Stimulated activated CD4-positive, alpha-beta T cell treated with anti-CD3 and anti-CD28 coated beads, TNF-alpha, amount 100 ng/mL, for 1 hour (primary cell): ENCODE measurements around the gene SUSD1.
"Not testable (repeated sequence)": the region's sequence is repeated elsewhere in the genome, so short reads cannot be mapped to it uniquely, and the experiment has no call there.

Experiments used
- DNase-seq, 3 donors: peaks; one replicate each; pipeline ENCODE4 v3.0.0-alpha.2; 2020; ENCODE audit warnings: low read depth in 3 of 3, low spot score in 1 of 3

The SUSD1 gene

GRCh38 chr9:112132356-112132755, 42.7 kb downstream of the SUSD1 start:
- DNase-seq = no peak

GRCh38 chr9:112130997-112131396, 44.1 kb downstream of the SUSD1 start:
- no peak for DNase-seq

- no peak for DNase-seq
These were observed 44.8 kb downstream of the SUSD1 start for GRCh38 chr9:112130347-112130746.

- DNase-seq = no peak
These were observed 45.9 kb downstream of the SUSD1 start for GRCh38 chr9:112129246-112129645.

- DNase-seq = not testable (repeated sequence)
These were observed 46.7 kb downstream of the SUSD1 start for GRCh38 chr9:112128399-112128798.

- no peak for DNase-seq
These were observed 47.8 kb downstream of the SUSD1 start for GRCh38 chr9:112127281-112127680.

- no peak for DNase-seq
These were observed 49.1 kb downstream of the SUSD1 start for GRCh38 chr9:112125951-112126388.

- no peak for DNase-seq
These were observed 50.9 kb downstream of the SUSD1 start for GRCh38 chr9:112124156-112124555.

- DNase-seq = no peak
These were observed 53.5 kb downstream of the SUSD1 start for GRCh38 chr9:112121633-112122032.

- DNase-seq = no peak
These were observed 54.6 kb downstream of the SUSD1 start for GRCh38 chr9:112120439-112120925.

GRCh38 chr9:112120030-112120341, 55.1 kb downstream of the SUSD1 start:
- no peak for DNase-seq

GRCh38 chr9:112119225-112120029, 55.7 kb downstream of the SUSD1 start:
- no peak for DNase-seq

GRCh38 chr9:112118009-112118408, 57.1 kb downstream of the SUSD1 start:
- no peak for DNase-seq

- no peak for DNase-seq
These were observed 58.9 kb downstream of the SUSD1 start for GRCh38 chr9:112115970-112116753.

GRCh38 chr9:112115109-112115508, 60.0 kb downstream of the SUSD1 start:
- no peak for DNase-seq

- no peak for DNase-seq
These were observed 62.0 kb downstream of the SUSD1 start for GRCh38 chr9:112112941-112113681.

GRCh38 chr9:112112519-112112918, 62.6 kb downstream of the SUSD1 start:
- no peak for DNase-seq

GRCh38 chr9:112111461-112111860, 63.6 kb downstream of the SUSD1 start:
- DNase-seq = no peak

- no peak for DNase-seq
These were observed 64.4 kb downstream of the SUSD1 start for GRCh38 chr9:112110777-112111113.

GRCh38 chr9:112110094-112110776, 64.9 kb downstream of the SUSD1 start:
- DNase-seq = no peak

- DNase-seq = no peak
These were observed 70.2 kb downstream of the SUSD1 start for GRCh38 chr9:112104901-112105300.
